HK-2 (cell line): ENCODE results near the gene SBNO2.
A peak's percentile ranks its signal among the peaks of the same experiment; 100 is the strongest.

Source experiments
- DNase-seq: peaks from one replicate; pipeline ENCODE4 v3.0.0-alpha.2; 2018; ENCODE audit not compliant: unreplicated experiment

The SBNO2 gene

GRCh38 chr19:1167687-1168571 is 6.1 kb downstream of the SBNO2 start:
- peak; percentile 49 for DNase-seq

- no peak for DNase-seq
These were observed 7.0 kb downstream of the SBNO2 start for GRCh38 chr19:1166872-1167573.

GRCh38 chr19:1164684-1165531 is 9.2 kb downstream of the SBNO2 start:
- no peak for DNase-seq

DNA sequence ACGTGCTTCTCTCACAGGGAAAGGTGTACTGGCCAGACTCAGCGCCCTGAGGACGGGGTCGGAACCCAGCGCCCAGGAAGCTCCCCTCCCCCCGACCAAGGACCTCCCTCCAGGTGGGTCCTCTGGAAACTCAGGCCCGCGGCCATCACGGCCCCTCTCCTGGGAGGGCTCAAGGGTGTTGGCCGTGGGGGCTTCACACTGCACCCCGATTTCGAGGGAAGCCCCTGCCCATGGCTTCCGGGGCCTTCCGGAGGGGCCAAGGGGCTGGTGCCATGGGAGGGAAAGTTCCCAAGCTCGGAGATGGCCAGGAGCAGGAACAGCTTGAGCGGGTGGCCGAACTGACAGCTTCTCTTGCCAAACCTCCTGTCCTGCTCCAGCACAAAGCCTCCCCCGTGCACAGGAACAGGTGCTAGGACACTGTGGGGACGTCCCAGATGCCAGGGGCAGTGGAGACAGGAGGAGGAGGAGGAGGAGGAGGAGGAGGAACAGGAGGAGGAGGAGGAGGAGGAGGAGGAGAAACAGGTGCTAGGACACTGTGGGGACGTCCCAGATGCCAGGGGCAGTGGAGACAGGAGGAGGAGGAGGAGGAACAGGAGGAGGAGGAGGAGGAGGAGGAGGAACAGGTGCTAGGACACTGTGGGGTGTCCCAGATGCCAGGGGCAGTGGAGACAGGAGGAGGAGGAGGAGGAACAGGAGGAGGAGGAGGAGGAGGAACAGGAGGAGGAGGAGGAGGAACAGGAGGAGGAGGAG is 10.0 kb downstream of the SBNO2 start:
- DNase-seq: no peak

DNA sequence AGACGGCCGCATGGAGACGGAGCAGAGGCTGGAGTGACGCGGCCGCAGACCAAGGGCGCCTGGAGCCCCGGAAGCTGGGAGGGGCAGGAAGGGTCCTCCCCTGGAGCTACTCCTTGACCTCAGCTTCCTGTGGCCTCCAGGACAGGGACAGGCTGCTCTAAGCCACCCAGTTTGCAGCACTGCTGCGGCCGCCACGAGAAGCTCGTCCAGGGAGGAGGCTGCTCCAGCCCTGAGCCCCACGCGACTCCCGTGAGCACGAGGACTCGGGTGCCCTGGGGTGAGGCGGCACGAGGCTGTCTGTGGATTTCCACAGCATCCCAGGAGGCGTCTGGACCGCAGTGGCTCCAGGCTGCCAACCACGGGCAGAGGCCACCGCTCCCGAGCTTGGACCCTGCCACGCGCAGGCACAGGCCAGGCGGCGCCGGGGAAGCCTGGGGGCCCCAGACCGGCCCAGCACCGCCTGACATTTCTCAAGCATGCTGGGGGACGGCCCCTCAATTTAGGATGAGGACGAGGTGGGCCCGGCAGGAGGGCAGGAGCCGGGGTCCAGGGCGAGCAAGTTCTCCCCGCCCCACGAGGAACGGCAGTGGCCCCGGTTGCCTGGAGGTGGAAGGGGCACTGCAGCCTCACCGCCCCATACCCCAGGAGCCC is 10.7 kb downstream of the SBNO2 start:
- DNase-seq: no peak

DNA sequence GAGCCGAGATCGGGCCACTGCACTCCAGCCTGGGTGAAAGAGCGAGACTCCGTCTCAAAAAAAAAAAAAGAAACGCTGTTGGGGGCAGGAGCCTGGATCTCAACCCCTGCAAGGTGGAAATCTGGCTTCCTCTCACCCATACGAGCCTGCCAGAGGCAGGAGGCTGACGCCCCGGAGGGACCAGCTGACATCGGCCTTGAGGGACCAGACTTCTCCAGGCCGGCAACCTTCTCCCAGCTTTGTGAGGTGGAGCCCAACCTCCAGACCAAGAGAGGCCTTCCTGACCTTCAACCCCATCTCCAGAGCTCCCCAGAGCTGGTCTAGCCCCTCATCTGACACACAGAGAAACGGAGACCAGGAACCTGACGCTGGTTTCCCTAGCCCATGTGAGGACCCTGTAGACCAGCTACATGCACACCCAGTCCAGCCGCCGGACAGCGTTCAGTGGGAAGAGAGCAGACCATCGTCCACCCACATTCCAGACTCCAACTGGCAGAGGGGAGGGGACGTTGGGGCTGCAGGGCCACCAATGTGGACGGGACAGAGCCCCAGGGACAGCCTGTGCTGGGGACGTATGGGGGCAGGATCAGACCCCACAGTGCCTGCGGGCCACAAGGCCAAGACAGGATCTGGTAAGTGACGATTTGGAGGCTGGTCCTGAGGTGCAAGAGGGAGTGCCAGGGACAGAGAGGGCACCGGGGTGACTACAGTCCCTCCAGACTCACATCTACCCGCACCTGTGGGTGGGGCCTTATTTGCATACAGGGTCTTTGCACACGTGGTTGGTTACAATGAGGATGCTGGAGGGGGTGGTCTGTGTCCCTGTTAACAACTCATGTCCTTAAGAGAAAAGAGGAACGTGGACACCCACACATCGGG is 11.4 kb downstream of the SBNO2 start:
- DNase-seq: no peak

- DNase-seq: no peak
These were observed 12.4 kb downstream of the SBNO2 start for GRCh38 chr19:1161716-1162115.

DNA sequence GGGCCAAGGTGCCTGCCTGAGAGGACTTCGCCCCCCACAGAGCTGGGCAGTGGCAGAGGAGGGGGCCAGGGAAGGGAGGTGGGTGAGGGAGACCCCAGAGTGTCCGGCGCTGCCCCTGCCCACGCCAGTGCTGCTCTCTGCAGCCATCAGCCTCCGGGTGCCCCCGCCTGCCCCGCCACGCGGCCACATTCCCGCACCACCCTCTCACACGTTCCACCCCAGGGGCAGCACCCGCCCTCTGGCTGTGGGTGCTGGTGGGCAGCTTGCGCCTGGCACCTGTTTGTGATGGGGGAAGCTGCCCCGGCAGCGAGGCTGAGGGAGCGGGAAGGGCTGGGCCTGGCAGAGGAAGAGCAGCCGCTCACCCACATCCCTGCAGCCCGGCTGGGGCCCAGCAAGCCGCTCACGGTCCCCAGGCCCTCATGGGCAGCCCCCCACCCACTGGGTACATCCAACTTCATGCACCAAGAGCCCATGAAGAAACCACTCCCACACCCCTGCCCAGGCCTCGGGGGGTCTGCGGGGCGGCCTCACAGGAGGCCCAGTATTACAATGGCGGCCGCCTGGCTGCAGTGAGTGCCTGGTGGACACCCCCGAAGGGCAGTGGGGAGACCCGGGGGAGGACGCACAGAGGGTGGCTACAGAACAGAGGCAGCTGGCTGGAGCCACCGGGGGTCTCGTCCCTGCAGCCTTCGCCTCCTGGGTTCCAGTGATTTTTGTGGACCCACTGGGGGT is 14.0 kb downstream of the SBNO2 start:
- DNase-seq: no peak

DNA sequence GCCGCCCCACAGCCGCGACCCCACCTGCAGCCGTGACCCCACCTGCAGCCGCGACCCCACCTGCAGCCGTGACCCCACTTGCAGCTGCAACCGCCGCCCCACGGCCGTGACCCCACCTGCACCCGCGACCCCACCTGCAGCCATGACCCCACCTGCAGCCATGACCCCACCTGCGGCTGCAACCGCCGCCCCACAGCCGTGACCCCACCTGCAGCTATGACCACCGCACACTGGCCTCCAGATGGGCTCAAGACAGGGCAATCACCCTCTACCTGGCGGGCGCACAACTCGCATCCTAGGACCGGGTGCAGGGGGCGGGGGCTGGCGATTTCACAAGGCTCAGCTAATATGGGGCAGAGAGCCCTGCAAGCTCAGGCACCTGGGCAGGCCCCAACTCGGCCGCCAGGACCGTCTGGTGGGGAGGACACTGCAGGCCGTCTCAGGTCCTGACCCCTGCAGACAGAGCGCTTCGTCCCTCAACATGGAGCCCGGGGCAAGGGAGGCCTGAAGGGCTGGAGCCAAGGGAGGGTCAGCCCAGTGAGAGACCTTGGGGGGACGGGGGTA is 15.1 kb downstream of the SBNO2 start:
- DNase-seq: no peak

- no peak for DNase-seq
These were observed 15.9 kb downstream of the SBNO2 start for GRCh38 chr19:1157931-1158884.

- no peak for DNase-seq
These were observed 17.0 kb downstream of the SBNO2 start for GRCh38 chr19:1156830-1157615.

DNA sequence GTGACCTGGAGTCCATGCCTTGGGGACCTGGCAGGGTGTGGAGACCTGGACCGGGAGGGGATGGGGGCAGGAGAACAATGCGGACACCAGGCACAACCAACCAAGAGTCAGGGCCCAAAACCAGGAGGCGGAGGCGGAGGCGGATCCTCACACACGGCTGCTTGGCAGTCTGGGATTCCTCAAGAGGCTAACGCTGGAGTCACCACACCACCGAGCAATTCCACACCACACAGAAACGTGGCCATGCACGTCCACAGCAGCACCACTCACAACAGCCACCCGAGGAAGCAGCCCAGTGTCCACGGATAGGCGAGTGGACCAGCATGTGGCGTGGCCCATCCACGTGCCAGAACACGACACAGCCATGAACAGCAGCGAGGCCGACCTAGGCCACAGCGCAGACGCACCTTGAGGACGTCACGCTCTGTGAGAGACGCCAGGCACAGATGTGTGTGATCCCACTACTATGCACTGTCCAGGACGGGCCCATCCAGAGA is 17.7 kb downstream of the SBNO2 start:
- DNase-seq: no peak

GRCh38 chr19:1155352-1156304 is 18.4 kb downstream of the SBNO2 start:
- DNase-seq: no peak

DNA sequence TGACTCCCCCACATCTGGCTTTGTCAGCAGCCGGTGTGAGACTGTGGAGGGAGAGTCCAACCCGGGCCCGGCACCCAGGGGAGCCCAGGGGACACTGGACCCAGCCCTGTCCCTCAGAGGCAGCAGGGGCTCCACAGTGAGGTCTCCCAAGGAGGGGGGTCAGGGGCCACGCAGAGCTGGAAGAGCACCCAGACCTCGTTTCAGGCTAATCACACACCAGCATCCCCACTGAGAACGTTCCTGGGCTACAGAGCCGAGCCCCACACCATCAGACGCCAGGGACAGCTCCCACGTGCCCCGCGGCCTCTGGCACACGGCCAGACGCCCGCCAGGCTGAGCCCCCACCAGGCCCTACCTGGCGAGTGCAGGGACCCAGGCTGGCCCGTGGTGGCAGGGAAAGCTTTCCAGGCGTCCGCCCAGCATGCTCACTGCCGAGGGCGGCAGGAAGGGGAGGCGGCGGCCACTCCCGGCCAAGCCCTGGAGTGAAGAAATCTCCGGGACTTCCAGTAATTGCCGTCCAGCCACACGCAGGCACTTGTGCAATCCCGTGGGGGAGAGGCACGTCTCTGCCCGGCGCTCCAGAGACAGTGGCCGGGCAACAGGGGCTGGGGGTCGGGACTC is 19.2 kb downstream of the SBNO2 start:
- DNase-seq: no peak
